GM21737 (cell line): ENCODE measurements around the gene KRTAP5-8.
"Not testable (repeated sequence)": the region's sequence is repeated elsewhere in the genome, so short reads cannot be mapped to it uniquely, and the experiment has no call there.

Source experiments
- ATAC-seq: cut with Tn5 transposase; IDR thresholded peaks from one replicate; pipeline ENCODE4 v1.9.1; 2021; ENCODE audit warnings: mild to moderate bottlenecking, moderate library complexity; ENCODE audit not compliant: unreplicated experiment

The KRTAP5-8 gene

GRCh38 chr11:71571101-71571850 is 33.5 kb downstream of the KRTAP5-8 start:
- not testable (repeated sequence) for ATAC-seq

- no peak for ATAC-seq
These were observed 35.0 kb downstream of the KRTAP5-8 start for GRCh38 chr11:71572811-71573210.

- ATAC-seq = no peak
These were observed 36.6 kb downstream of the KRTAP5-8 start for GRCh38 chr11:71574418-71574817.

GRCh38 chr11:71575723-71576424 is 38.0 kb downstream of the KRTAP5-8 start:
- ATAC-seq = no peak

- not testable (repeated sequence) for ATAC-seq
These were observed 39.1 kb downstream of the KRTAP5-8 start for GRCh38 chr11:71576688-71577465.

- ATAC-seq = no peak
These were observed 39.7 kb downstream of the KRTAP5-8 start for GRCh38 chr11:71577469-71578004.

GRCh38 chr11:71579513-71579912 is 41.7 kb downstream of the KRTAP5-8 start:
- not testable (repeated sequence) for ATAC-seq

GRCh38 chr11:71580057-71581003 is 42.5 kb downstream of the KRTAP5-8 start:
- ATAC-seq = no peak

- no peak for ATAC-seq
These were observed 44.0 kb downstream of the KRTAP5-8 start for GRCh38 chr11:71581826-71582225.

- ATAC-seq = no peak
These were observed 44.6 kb downstream of the KRTAP5-8 start, which contains the start of gene KRTAP5-11 for GRCh38 chr11:71582309-71582895. Gene KRTAP5-11, minus strand, starts transcription at chr11:71582875. Its CDS starts 38 bp downstream, at chr11:71582837.

- not testable (repeated sequence) for ATAC-seq
These were observed 45.1 kb downstream of the KRTAP5-8 start for GRCh38 chr11:71582969-71583368.

- not testable (repeated sequence) for ATAC-seq
These were observed 47.8 kb downstream of the KRTAP5-8 start for GRCh38 chr11:71585673-71586072.

GRCh38 chr11:71588314-71588713 is 50.5 kb downstream of the KRTAP5-8 start:
- ATAC-seq = not testable (repeated sequence)
